Measurements from ENCODE around the gene GMDS.

The GMDS gene

GRCh38 chr6:1724124-1724523 is 521.3 kb downstream of the GMDS start:
- DNase-seq = no peak

GRCh38 chr6:1722801-1723200 is 522.6 kb downstream of the GMDS start:
- DNase-seq = no peak

GRCh38 chr6:1720620-1721322 is 524.6 kb downstream of the GMDS start:
- no peak for DNase-seq

GRCh38 chr6:1719922-1720321 is 525.5 kb downstream of the GMDS start:
- no peak for DNase-seq

GRCh38 chr6:1716868-1717267 is 528.5 kb downstream of the GMDS start:
- no peak for DNase-seq

GRCh38 chr6:1716396-1716795 is 529.0 kb downstream of the GMDS start:
- DNase-seq = no peak

GRCh38 chr6:1715336-1715735 is 530.1 kb downstream of the GMDS start:
- no peak for DNase-seq

- no peak for DNase-seq
Measured at GRCh38 chr6:1714654-1715053, 530.8 kb downstream of the GMDS start.

- DNase-seq = no peak
Measured at GRCh38 chr6:1713016-1713600, 532.3 kb downstream of the GMDS start.

- no peak for DNase-seq
Measured at GRCh38 chr6:1712451-1712850, 533.0 kb downstream of the GMDS start.

- DNase-seq = no peak
Measured at GRCh38 chr6:1711136-1711535, 534.3 kb downstream of the GMDS start.

GRCh38 chr6:1709234-1709641 is 536.2 kb downstream of the GMDS start:
- no peak for DNase-seq

GRCh38 chr6:1708820-1709219 is 536.6 kb downstream of the GMDS start:
- DNase-seq = no peak

- DNase-seq = no peak
Measured at GRCh38 chr6:1708122-1708521, 537.3 kb downstream of the GMDS start.

GRCh38 chr6:1705630-1706029 is 539.8 kb downstream of the GMDS start:
- DNase-seq = no peak

GRCh38 chr6:1705183-1705582 is 540.2 kb downstream of the GMDS start:
- DNase-seq = no peak

- DNase-seq = no peak
Measured at GRCh38 chr6:1704711-1705110, 540.7 kb downstream of the GMDS start.

- no peak for DNase-seq
Measured at GRCh38 chr6:1703923-1704322, 541.5 kb downstream of the GMDS start.

- no peak for DNase-seq
Measured at GRCh38 chr6:1703091-1703855, 542.1 kb downstream of the GMDS start.

- DNase-seq = no peak
Measured at GRCh38 chr6:1702580-1703051, 542.8 kb downstream of the GMDS start.

- no peak for DNase-seq
Measured at GRCh38 chr6:1701668-1702353, 543.6 kb downstream of the GMDS start.

GRCh38 chr6:1700278-1700967 is 545.0 kb downstream of the GMDS start:
- DNase-seq = no peak

GRCh38 chr6:1698527-1698926 is 546.9 kb downstream of the GMDS start:
- DNase-seq = no peak

Data from NCI-H2171 treated with DMSO at 0.1 percent for 48 hours (cell line).